ENCODE measurements around the gene PAAF1. TPM values are rescaled to one million over a fixed set of nuclear protein-coding genes. Genes with fewer than 3 reads are reported as not detected.

Gene PAAF1
- total and polyA plus RNA-seq, 11 donors, result 3.9 to 18.4 (median 11.4) TPM

DNA sequence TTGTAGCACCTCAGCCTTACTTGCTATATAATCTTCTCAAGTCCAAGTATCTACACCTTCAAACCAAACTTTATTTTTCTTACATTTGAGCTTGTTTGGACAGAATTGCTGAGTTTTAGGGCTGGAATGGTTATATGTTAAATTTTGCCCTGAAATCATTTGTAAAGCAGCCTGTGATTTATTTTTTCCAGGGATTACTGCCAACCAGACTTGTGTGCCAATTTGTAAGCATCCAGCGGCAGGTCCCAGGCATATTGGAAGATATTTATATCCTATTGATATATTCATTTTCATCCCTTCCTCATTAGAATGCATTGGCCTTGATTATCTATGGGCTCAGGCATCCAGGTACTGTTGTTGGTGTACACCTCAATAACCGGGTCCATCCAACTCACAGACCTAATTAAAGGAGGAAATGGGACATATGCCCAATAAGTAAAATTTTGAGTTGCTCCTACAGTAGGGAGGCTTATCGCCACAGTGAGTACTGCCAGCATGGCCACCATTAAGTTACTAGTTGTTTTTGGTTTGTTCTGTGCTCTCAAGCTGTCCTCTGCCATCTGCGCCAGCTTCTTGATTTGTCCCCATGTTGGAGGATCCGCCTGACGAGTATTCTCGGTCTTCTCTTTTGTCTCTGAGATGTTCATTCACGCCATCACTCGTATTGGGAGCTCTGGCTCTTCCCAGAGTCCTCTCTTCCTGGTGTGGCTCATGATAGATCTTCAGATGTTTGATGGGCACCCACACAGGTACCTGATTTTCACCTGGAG lies 64.2 kb downstream of the PAAF1 start:
- no peak overlapping the region for H3K4me3 ChIP-seq
- no peaks in the 10 kb centered on the region for H3K9me3 ChIP-seq
- no peak overlapping the region for H3K27ac ChIP-seq
- no peaks in the 10 kb centered on the region for H3K36me3 ChIP-seq
- intact Hi-C loops (cut with DNase I), result no loop called here
- ATAC-seq (no peak), DNase-seq (no peak)
- H3K27me3 ChIP-seq, result no peaks in the 10 kb centered on the region
- TF ChIP-seq, protein P1, sequence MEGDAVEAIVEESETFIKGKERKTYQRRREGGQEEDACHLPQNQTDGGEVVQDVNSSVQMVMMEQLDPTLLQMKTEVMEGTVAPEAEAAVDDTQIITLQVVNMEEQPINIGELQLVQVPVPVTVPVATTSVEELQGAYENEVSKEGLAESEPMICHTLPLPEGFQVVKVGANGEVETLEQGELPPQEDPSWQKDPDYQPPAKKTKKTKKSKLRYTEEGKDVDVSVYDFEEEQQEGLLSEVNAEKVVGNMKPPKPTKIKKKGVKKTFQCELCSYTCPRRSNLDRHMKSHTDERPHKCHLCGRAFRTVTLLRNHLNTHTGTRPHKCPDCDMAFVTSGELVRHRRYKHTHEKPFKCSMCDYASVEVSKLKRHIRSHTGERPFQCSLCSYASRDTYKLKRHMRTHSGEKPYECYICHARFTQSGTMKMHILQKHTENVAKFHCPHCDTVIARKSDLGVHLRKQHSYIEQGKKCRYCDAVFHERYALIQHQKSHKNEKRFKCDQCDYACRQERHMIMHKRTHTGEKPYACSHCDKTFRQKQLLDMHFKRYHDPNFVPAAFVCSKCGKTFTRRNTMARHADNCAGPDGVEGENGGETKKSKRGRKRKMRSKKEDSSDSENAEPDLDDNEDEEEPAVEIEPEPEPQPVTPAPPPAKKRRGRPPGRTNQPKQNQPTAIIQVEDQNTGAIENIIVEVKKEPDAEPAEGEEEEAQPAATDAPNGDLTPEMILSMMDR (IDR thresholded peaks at IDR 0.05), result no peak
- TF ChIP-seq POLR2A (IDR thresholded peaks at IDR 0.05), result no peak
- H3K4me1 ChIP-seq, result peaks cover 0 to 3% (median 0%) of the 10 kb centered on the region in 12 donors
- WGBS, 4 donors, result 94 to 96% (median 95%) methylated on average over 9 of the region's 9 CpGs

DNA sequence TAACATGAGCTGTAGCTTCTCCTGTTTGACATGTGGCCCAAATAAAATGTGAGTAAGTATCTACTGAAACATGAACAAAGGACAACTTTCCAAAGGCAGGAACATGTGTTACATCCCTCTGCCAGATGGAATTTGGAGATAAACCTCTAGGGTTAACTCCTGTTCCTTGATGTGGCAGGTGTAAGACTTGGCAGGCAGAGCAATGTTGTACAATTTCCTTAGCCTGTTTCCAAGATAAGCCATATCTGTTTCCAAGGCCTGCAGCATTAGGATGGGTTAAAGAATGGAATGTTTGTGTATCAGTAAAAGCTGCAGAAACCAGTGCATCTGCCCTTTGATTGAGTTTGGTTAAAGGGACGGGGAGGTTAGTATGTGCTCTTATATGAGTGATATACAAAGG lies 65.2 kb downstream of the PAAF1 start:
- no peak overlapping the region for H3K27ac ChIP-seq
- H3K27me3 ChIP-seq, result no peaks in the 10 kb centered on the region
- no peak for TF ChIP-seq POLR2A (IDR thresholded peaks at IDR 0.05)
- TF ChIP-seq, protein P1 (IDR thresholded peaks at IDR 0.05), result no peak
- WGBS, 4 donors, result 50 to 68% (median 63%) methylated on average over 1 of the region's 1 CpG
- no peak overlapping the region for H3K4me3 ChIP-seq
- DNase-seq, result no peak
- H3K9me3 ChIP-seq, result no peaks in the 10 kb centered on the region
- peaks cover 0 to 3% (median 0%) of the 10 kb centered on the region in 12 donors for H3K4me1 ChIP-seq
- intact Hi-C loops (cut with DNase I), result no loop called here
- ATAC-seq, result no peak
- H3K36me3 ChIP-seq, result no peaks in the 10 kb centered on the region

DNA sequence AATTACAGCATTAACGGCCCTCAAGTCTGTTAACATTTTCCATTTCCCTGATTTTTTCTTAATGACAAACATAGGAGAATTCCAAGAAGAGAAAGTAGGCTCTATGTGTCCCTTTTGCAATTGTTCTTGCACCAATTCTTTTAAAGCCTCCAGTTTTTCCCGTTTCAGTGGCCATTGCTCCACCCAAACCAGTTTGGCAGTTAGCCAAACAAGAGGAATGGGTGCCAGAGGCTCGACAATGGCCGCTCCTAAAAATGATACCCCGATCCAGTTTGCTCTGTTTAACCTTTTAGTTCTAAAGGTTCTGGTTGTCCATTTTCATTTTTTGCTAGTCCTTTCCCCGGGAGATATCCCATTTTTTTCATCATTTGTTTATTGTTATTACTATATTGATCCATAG lies 67.3 kb downstream of the PAAF1 start:
- WGBS, 4 donors, result 55 to 64% (median 57%) methylated on average over 6 of the region's 6 CpGs
- no peak overlapping the region for H3K27ac ChIP-seq
- H3K4me3 ChIP-seq, result no peak overlapping the region
- no peaks in the 10 kb centered on the region for H3K27me3 ChIP-seq
- DNase-seq (no peak), ATAC-seq (no peak)
- H3K4me1 ChIP-seq, result peaks cover 0 to 3% (median 0%) of the 10 kb centered on the region in 12 donors
- TF ChIP-seq POLR2A (IDR thresholded peaks at IDR 0.05), result no peak
- TF ChIP-seq, protein P1 (IDR thresholded peaks at IDR 0.05), result no peak
- no peaks in the 10 kb centered on the region for H3K9me3 ChIP-seq
- intact Hi-C loops (cut with DNase I), result no loop called here
- no peaks in the 10 kb centered on the region for H3K36me3 ChIP-seq

DNA sequence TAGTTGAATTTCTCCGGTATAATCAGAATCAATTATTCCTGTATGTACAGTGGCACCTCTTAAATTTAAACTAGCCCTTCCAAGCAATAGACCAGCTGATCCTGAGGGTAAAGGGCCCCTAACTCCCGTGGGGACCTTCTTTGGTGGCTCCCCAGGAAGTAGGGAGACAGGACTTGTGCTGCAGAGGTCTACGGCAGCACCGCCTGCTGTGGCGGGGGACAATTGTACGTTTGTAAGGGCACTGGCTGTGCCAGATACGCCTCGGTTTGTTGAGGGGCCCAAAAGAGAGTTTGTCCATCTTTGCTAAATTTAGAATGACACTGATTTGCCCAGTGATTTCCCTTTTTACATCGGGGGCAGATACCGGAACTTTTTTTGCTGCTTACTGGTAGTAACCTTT lies 68.1 kb downstream of the PAAF1 start:
- DNase-seq, result no peak
- H3K27ac ChIP-seq, result no peak overlapping the region
- WGBS, 4 donors, result 74 to 76% (median 75%) methylated on average over 10 of the region's 10 CpGs
- H3K4me3 ChIP-seq, result no peak overlapping the region
- no peak for TF ChIP-seq POLR2A (IDR thresholded peaks at IDR 0.05)
- TF ChIP-seq, protein P1 (IDR thresholded peaks at IDR 0.05), result no peak
- ATAC-seq, result no peak
- intact Hi-C loops (cut with DNase I), result no loop called here
- peaks cover 0 to 3% (median 0%) of the 10 kb centered on the region in 12 donors for H3K4me1 ChIP-seq
- no peaks in the 10 kb centered on the region for H3K9me3 ChIP-seq
- H3K36me3 ChIP-seq, result no peaks in the 10 kb centered on the region
- no peaks in the 10 kb centered on the region for H3K27me3 ChIP-seq
